Skin of body (tissue), 1 donor: ENCODE data around the gene NCBP2. TPM values are rescaled to one million over a fixed set of nuclear protein-coding genes. Genes with fewer than 3 reads are reported as not detected.

Experiments
- total RNA-seq: library from RNA; depleted of rRNA; stranded (reverse); fragments of >200 nt; gene quantifications from one replicate; pipeline ENCODE4 v1.2.3, GENCODE V29; 2014

The NCBP2 gene
- total RNA-seq, 1 donor from 2014 or later = 35.9 TPM

Other genes with a start within 250 kb of the NCBP2 start
- 1.3 TPM for gene CEP19, start 230.3 kb downstream of the NCBP2 start, total RNA-seq
- 18.9 TPM for gene PIGX, start 230.2 kb downstream of the NCBP2 start, total RNA-seq
- gene PAK2, start 202.7 kb downstream of the NCBP2 start, total RNA-seq = 35.9 TPM
- gene SENP5, start 74.6 kb downstream of the NCBP2 start, total RNA-seq = 42.5 TPM
- 1.8 TPM for gene PIGZ, start 26.3 kb upstream of the NCBP2 start, total RNA-seq
- 5.8 TPM for gene MELTF, start 87.3 kb upstream of the NCBP2 start, total RNA-seq